ENCODE results near the gene GMPPA.

GMPPA gene

DNA sequence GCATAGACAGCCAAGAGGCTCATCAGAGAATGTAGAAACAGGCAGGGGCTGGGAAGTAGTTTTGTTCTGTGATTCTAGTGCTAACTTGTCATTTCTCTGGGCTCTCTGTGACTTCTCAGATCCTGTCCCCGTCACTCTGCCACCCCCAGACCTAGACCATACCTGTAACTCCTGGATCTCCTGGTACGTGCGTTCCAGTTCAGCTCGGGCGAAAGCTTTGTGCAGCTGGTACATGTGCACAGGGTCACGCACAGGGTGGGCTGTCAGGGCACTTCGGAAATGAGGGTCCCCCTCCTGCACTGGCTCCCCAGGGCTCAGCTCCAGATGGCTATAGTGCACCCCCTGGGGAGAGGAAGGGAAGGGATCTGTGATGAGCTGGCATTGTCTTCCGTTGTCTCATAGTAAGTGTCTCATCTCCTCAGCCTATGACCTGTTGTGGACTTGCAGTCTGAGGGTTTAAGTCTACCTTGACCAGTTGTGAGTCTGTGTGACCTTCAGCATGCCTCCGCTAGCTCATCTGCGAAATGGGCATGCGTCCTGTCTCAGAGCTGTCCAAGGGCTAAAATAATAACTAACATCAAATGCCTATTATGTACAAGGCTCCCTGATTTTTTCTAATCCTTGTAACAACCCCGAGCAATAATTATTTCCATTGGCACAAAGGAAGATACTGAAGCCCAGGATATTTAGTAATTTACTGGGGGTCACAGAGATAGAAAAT lies 42.3 kb downstream of the GMPPA start:
- no peak for DNase-seq (ENCODE audit: low read depth)

DNA sequence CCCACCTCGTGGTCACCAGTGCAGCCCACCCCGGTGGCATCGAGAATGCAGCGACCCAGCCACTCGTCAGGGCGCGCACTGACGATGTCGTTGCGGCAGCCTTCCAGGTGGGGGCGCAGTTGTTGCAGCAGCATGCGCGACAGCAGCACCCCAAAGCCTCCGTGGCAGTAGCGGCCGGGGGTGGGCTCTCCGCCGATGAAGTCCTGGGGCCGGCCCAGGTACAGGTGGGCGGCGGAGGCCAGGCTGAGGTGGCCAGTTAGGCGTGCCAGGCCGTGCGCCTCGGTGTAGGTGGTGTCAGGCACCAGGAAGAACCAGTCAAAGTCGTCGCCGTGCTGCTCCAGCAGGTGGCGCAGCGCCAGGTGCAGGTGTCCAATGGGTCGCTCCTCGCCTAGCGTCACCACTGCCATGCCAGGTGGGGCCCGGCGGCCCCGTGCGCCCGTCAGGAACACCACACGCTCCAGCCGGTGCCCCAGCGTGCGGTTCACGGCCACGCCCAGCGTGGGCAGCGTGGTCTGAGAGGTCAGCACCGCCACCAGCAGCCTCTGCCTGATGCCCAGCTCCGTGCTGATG lies 43.0 kb downstream of the GMPPA start:
- DNase-seq (ENCODE audit: low read depth): no peak

DNA sequence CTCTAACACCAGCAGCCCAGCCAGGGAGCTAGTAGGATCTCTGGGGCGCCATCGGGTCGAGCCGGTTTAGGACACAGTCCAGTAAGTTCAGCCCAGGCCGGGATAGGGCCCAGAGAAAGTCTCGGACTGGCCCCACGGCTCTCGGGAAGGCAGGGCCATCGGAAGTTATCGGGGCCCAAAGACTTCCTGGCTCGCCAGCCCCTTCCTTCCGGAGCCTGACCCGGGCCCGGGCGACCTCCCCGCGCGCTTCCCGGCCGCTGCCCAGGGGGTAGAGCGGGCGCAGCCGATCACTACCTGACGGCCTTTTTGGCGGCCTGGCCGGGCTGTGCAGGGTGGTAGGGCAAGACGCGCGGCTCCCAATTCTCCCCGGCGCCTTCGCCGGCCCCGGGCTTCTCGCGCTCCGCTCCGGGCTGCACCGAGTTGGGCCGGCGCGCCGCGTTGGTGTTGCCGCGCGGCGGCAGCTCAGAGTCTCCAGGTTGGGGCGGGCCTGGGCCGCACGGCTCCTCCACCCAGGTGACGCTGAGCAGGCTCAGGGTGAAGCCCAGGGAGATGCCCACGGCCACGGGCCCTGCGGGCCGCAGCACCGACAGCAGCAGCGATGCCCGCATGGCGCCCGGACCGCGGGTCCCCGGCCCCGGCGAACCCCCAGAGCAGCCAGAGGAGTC lies 44.4 kb downstream of the GMPPA start:
- no peak for DNase-seq (ENCODE audit: low read depth)

DNA sequence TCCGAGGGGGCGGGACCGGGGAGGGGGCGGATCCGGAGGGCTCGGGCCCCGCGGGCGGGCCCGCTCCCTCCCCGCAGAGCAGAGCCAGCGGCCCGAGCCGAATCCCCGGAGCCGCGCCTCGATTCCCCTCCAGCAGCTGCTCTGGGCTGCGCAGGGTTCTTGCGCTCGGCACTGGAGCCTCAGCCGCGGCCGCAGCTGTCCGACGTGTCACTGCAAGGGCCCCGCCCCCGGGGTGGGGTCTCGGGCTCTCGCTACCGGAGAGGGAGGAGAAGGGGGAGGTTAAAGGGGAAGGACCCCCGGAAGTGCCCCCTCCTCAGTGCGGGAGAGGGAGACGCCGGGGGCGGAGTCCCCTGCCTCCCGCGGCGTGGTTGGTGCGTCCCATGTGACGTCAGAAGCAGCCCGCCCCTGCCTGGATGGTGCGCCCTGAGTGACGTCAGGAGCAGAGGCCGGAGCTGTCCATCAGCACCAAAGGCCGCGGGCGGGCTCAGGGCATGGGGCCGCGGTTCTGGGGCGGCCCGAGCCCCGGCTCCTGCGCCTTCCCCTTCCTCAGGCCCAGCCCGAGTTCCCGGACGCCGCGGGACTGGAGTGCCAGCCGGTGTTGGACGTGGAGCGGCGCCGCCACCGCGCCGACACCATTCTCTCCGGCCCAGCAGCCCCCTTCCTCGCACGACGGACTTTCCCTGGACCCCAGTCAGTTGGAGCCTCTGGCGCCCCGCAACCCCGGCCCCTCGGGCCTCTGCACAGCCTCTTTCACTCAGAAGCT lies 45.1 kb downstream of the GMPPA start, which contains the start of the genes CHPF and TMEM198:
Gene CHPF, minus strand, starts transcription at position 214 of the 763 bp plus-strand sequence. CDS start 271 bp downstream, outside the sequence.
Gene TMEM198, plus strand, starts transcription at position 433 of the 763 bp plus-strand sequence. CDS start 700 bp downstream, outside the sequence.
- DNase-seq (ENCODE audit: low read depth): peak; percentile 64

DNA sequence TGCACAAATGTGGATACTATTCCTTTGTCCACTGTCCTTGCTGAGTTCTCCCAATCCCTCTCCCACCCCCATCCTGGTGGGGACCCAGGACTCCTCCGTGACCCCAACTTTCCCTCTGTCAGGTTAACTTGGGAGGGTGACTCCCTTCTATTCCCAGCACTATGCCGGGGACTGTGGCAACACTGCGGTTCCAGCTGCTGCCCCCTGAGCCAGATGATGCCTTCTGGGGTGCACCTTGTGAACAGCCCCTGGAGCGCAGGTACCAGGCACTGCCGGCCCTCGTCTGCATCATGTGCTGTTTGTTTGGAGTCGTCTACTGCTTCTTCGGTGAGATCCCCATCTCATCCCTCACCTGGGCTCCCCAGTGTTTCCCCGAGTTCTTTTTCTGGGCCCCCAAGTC lies 45.9 kb downstream of the GMPPA start:
- no peak for DNase-seq (ENCODE audit: low read depth)

DNA sequence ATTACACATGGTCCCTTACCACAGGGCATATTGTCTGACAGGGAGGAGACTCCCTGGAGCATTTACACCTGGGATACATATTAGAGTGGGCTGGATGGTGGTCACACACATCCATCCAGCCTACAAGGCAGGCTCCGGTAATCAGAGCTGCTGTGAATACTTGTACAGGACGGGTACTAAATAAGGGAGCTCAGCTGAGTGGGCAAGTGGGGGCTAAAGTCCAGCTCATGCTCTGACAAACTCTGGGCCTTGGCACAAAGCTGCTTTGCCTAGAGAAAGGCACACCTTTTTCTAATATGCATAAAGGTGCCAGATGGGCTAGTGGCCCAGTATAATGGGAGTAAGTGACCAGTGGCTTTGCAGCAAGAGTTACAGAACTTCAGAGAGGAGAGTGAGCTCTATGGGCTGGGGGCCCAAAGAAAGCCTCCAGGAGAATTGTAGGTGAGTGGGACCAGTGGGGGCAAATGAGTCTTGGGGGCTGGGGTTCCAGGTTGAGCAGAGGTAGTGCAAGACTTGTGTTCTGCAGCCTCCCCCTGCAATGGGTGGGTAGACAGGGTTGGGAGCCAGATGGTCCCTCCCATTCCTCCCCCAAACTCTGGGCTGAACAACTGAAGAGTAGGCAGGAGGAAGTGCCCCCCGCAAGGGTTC lies 46.7 kb downstream of the GMPPA start:
- no peak for DNase-seq (ENCODE audit: low read depth)

DNA sequence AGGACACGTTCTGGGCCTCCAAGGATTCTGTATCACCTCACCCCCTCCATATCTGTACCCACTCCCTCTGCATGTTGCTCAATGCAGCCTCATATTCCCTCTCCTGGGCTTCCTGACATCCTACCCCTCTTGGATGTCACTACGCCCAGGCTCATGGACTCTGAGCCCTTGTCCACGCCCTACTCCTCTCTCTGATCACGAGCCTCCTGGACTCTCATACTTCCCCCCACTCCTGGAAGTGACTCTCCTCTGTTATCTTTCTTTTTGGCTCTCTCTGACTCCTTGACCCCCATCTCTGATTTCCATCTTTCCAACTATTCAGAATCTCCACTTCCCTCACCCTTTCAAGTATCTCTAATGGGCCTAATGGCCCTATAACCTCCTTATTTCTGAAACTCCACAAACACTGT lies 47.3 kb downstream of the GMPPA start:
- DNase-seq (ENCODE audit: low read depth): no peak

DNA sequence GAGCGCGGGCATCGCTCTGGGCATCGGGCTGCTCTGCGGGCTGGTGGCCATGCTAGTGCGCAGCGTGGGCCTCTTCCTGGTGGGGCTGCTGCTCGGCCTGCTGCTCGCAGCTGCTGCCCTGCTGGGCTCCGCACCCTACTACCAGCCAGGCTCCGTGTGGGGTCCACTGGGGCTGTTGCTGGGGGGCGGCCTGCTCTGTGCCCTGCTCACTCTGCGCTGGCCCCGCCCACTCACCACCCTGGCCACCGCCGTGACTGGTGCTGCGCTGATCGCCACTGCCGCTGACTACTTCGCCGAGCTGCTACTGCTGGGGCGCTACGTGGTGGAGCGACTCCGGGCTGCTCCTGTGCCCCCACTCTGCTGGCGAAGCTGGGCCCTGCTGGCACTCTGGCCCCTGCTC lies 48.9 kb downstream of the GMPPA start:
- no peak for DNase-seq (ENCODE audit: low read depth)

DNA sequence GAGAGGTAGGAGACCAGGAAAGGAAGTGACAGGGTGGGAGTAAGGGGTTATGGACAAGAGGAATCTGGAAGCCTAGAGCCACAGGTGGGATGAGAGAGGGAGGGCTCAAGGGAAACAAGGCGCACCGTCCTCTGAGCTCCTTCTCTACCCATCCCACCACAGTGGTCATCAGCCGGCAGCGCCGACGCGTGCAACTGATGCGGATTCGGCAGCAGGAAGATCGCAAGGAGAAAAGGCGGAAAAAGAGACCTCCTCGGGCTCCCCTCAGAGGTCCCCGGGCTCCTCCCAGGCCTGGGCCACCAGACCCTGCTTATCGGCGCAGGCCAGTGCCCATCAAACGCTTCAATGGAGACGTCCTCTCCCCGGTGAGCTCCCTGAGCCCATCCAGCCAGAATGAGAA lies 50.3 kb downstream of the GMPPA start:
- no peak for DNase-seq (ENCODE audit: low read depth)

DNA sequence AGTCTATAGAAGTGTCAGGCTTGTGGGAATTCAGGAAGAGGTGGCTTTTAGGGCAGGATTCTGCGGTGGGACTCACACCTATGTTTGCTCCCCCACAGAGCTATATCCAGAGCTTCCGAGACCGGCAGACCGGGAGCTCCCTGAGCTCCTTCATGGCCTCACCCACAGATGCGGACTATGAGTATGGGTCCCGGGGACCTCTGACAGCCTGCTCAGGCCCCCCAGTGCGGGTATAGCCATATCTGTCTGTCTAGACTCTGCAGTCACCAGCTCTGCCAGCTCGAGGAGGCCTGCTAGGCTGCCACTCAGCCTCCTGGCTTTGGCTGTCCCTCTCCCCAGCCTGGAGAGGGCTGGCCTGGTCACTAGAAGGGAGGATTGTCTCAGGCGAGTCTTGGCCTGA lies 50.9 kb downstream of the GMPPA start:
- DNase-seq (ENCODE audit: low read depth): no peak

DNA sequence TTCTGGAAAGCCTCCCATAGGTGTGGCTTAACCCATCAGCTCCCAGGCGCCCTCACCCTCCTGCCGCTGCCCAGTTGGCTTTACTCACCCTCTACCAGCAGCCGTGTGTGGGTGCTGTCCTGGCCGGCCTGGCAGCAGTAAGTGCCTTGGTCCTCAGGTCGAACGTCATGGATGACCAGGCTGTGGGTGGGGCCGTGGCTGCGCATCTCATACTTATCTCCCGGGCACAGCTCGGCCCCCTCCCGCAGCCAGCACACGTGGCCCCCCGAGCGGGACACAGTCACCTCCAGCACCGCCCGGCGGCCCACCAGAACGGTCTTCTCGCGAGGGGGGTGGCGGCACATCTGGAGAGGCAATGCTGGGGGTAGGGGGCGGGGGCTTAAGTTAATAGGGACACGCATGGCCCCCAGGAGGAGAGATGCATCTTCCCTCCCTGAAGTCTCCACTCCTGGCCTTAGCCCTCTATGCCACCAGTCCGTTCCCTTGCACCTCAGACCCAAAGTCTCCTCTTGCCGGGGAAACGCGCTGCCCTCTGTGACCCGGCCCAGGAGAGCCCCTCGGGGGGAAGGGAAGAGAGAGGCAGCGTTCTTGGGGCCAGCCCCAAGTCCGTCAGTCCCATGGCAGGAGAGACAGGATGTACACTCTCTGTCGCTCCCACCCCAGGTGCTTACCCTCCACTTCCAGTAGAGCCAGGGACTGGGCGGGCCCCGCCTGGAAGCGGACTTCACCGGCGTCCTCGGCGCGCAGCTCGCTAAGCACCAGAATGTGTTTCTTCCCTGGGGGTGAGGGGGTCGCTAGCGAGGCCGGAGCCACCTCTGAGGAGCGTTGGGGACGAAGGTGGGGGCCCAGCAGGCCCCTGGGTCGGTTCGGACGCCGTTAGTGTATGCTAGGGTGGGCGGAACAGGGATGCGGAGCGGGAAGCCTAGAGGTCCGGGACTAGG lies 53.0 kb downstream of the GMPPA start:
- no peak for DNase-seq (ENCODE audit: low read depth)

DNA sequence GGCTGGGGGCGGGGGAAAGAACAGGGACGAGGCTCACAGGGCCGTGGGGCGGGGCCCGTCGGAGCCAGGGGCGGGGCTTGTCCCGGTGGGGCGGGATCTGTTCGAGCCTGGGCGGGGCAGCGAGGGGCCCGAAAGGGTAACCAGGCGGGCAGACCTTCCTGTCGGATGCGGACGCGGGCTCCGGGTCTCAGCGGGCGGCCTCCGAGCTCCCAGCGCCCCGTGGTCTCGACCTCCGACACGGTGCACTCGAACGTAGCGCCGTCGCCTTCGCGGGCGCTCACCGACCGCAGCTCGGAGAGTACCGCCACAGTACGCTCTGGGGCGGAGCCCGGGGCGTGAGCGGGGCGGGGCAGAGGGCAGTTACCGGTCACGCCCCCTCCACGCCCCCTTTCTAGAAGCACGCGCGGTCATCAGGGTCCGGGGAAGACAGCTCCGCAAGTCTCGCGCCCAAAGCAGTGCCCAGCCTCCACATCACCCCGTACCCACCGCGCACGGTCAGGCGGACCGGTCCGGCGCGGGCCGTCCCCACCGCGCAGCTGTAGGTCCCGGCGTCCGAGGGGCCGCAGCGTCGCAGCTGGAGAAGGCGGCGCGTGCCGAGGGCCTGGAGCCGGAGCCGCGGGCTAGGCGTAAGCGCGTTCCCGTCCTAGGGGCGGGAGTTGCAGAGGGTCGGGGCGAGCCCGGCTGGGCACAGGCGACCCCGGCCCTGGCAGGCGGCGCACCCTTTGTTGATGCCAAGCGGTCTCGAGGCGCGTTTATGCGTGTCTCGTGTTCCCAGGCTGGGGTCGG lies 53.9 kb downstream of the GMPPA start:
- no peak for DNase-seq (ENCODE audit: low read depth)

DNA sequence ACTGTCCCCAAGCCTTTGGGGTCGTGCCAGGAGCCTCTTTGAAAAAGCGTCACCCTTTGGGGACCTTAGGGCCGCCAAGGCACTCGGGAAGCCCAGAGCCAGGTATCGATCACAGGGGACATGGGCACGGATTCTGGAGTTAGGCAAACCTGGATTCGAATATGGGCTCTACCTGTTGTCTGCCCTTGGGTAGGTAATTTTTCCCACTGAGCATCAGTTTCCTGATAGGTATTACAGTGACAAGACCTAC lies 54.4 kb downstream of the GMPPA start:
- no peak for DNase-seq (ENCODE audit: low read depth)

DNA sequence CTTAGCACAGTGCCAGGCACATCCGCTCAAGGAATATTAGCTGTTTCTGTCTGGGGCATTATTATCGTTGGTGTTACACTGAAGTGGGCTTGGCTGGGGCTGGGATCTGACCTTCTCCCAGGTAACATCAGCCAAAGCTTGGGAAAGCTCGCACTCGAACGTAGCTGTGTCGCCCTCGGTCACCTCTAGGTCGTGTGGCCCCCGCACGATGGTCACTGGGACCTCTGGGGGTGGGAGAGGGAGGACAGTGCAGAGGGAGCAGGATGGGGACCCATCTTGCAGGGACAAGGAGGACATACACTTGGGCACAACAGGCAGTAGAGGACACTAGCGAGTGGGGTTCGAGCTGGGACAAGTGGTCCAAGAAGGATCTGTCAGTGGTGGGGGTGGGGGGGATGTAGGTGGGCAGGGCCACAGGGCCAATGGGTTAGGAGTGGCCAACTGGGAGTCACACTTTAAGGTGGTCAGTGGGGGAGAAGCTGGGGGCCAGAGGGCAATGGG lies 54.8 kb downstream of the GMPPA start:
- no peak for DNase-seq (ENCODE audit: low read depth)

DNA sequence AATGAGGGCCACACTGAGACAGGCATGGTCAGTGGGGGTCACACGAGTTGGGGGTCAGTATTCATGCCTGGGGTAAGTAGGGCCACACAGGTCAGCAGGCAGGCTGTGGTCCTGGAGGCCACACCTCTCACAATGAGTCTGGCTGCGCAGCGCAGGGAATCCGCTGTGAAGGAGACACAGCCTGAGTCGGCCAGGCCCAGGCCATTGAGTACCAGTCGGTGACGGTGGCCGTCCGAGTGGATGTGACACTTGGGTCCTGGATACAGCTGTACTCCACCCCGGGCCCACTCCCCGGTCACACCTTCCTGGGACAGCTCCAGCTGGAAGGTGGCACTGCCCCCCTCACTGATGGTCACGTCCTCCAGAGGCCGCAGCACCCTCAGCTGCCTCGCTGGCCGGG lies 55.7 kb downstream of the GMPPA start:
- DNase-seq (ENCODE audit: low read depth): no peak

DNA sequence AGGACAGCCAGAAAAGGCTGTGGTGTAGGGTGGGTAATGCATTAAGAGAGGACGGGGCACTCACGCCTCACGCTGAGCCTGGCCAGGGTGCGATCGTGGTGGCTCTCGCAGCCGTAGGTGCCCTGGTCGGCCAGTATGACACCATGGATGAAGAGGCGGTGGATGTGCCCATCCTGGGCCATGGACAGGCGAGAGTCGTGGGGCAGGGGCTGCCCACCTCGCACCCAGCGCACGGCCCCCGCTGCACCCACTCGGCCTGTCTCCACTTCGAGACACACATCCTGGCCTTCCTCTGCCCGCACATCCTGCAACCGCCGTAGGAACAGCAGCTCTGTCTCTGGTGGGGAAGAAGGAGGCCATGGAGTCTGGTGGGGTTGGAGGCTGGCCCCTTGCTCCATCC lies 57.3 kb downstream of the GMPPA start:
- no peak for DNase-seq (ENCODE audit: low read depth)

DNA sequence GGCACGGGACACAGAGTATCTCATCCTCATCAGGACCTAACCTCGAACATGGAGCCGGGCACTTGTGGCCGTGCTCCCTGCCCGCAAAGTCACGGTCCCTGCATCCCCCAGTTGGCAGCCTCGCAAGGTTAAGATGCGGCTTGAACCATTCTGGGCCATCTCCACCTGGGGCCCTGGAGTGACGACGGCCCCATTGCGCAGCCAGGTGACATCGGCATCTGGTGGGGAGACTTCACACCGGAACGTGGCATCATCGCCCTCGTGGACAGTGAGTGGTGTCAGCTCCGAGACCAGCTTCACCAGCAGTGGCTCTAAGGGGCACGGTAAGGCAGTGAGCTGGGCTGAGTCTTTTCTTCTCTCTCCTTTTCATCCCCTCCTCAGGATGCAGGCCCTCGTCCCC lies 57.7 kb downstream of the GMPPA start:
- DNase-seq (ENCODE audit: low read depth): no peak
